Measurements from ENCODE around the gene NRG2.

The NRG2 gene

GRCh38 chr5:139854953-139855352, 188.1 kb downstream of the NRG2 start:
- no peak for DNase-seq (ENCODE audit: low read depth)

GRCh38 chr5:139854029-139854605, 189.0 kb downstream of the NRG2 start:
- DNase-seq (ENCODE audit: low read depth) = no peak

- DNase-seq (ENCODE audit: low read depth) = no peak
Measured at GRCh38 chr5:139852696-139853095, 190.4 kb downstream of the NRG2 start.

- DNase-seq (ENCODE audit: low read depth) = no peak
Measured at GRCh38 chr5:139851558-139851957, 191.5 kb downstream of the NRG2 start.

- no peak for DNase-seq (ENCODE audit: low read depth)
Measured at GRCh38 chr5:139850423-139851016, 192.6 kb downstream of the NRG2 start.

GRCh38 chr5:139849942-139850341, 193.2 kb downstream of the NRG2 start:
- no peak for DNase-seq (ENCODE audit: low read depth)

- DNase-seq (ENCODE audit: low read depth) = no peak
Measured at GRCh38 chr5:139849501-139849900, 193.6 kb downstream of the NRG2 start.

- DNase-seq (ENCODE audit: low read depth) = no peak
Measured at GRCh38 chr5:139848508-139849100, 194.5 kb downstream of the NRG2 start.

- no peak for DNase-seq (ENCODE audit: low read depth)
Measured at GRCh38 chr5:139847790-139848507, 195.2 kb downstream of the NRG2 start.

GRCh38 chr5:139847091-139847490, 196.0 kb downstream of the NRG2 start:
- DNase-seq (ENCODE audit: low read depth) = no peak

- no peak for DNase-seq (ENCODE audit: low read depth)
Measured at GRCh38 chr5:139845846-139846681, 197.0 kb downstream of the NRG2 start.

- no peak for DNase-seq (ENCODE audit: low read depth)
Measured at GRCh38 chr5:139844472-139845145, 198.5 kb downstream of the NRG2 start.

GRCh38 chr5:139843991-139844390, 199.1 kb downstream of the NRG2 start:
- no peak for DNase-seq (ENCODE audit: low read depth)

GRCh38 chr5:139842321-139842720, 200.8 kb downstream of the NRG2 start:
- DNase-seq (ENCODE audit: low read depth) = no peak

- DNase-seq (ENCODE audit: low read depth) = no peak
Measured at GRCh38 chr5:139841549-139841948, 201.6 kb downstream of the NRG2 start.

GRCh38 chr5:139839918-139840317, 203.2 kb downstream of the NRG2 start:
- DNase-seq (ENCODE audit: low read depth) = no peak

GRCh38 chr5:139839232-139839815, 203.8 kb downstream of the NRG2 start:
- no peak for DNase-seq (ENCODE audit: low read depth)

- DNase-seq (ENCODE audit: low read depth) = no peak
Measured at GRCh38 chr5:139838381-139839197, 204.5 kb downstream of the NRG2 start.

- DNase-seq (ENCODE audit: low read depth) = no peak
Measured at GRCh38 chr5:139837711-139838380, 205.3 kb downstream of the NRG2 start.
